Ascending aorta (tissue), 2 donors: Measurements from ENCODE around the gene SLC23A2. TPM values are rescaled to one million over a fixed set of nuclear protein-coding genes. Genes with fewer than 3 reads are reported as not detected.

Experiments used
- DNase-seq, 2 donors: peaks; one replicate each; pipeline ENCODE4 v3.0.0-alpha.2; 2019; ENCODE audit warnings: low spot score in 2 of 2
- H3K27ac ChIP-seq, 2 donors: fragments of 200-600 bp; sonication (generic); one replicate each; pipeline ENCODE4 v1.5.1; 2016 to 2017; ENCODE audit warnings: mild to moderate bottlenecking in 1 of 2
- H3K27me3 ChIP-seq: fragments of 200-600 bp; sonication (generic); one replicate; pipeline ENCODE4 v1.5.1; 2017
- H3K36me3 ChIP-seq, 2 donors: fragments of 200-600 bp; sonication (generic); one replicate each; pipeline ENCODE4 v1.5.1; 2016
- H3K4me1 ChIP-seq, 2 donors: fragments of 200-600 bp; sonication (generic); one replicate each; pipeline ENCODE4 v1.5.1; 2016 to 2017; ENCODE audit warnings: mild to moderate bottlenecking in 1 of 2
- H3K4me3 ChIP-seq, 2 donors: fragments of 200-600 bp; sonication (generic); one replicate each; pipeline ENCODE4 v1.5.1; 2016 to 2017; ENCODE audit warnings: mild to moderate bottlenecking in 1 of 2
- H3K9me3 ChIP-seq, 2 donors: fragments of 200-600 bp; sonication (generic); one replicate each; pipeline ENCODE4 v1.5.1; 2016
- CTCF ChIP-seq, 3 experiments: fragments of 200-600 bp in 2 of 3; fragments of 450-650 bp in 1 of 3; sonication (generic) in 2 of 3; IDR thresholded peaks; one replicate each; pipeline ENCODE4 v1.5.1; 2016 to 2019; ENCODE audit warnings: antibody characterized with exemption in 3 of 3, mild to moderate bottlenecking in 1 of 3, moderate library complexity in 1 of 3
- intact Hi-C: fragments of 100-400 bp; cut with DNase I; formaldehyde crosslinking; loops from one replicate; pipeline ENCODE4 v1.15.1; 2023
- total RNA-seq: library from RNA; depleted of rRNA; stranded (reverse); fragments of >200 nt; gene quantifications from one replicate; pipeline ENCODE4 v1.1.0, GENCODE V29; 2016

SLC23A2 gene
- total RNA-seq, 1 donor from 2014 or later: 32.8 TPM

GRCh38 chr20:4805663-4806449 is 195.5 kb downstream of the SLC23A2 start:
- TF ChIP-seq CTCF (IDR thresholded peaks at IDR 0.05): no peak
- H3K4me1 ChIP-seq: peaks cover 0 to 2% of the 10 kb centered on the region in 2 donors

GRCh38 chr20:4802527-4802926 is 198.8 kb downstream of the SLC23A2 start:
- Histone ChIP-seq H3K27me3 (no peaks in the 10 kb centered on the region), H3K9me3 (no peaks in the 10 kb centered on the region), H3K27ac (no peak overlapping the region), H3K36me3 (peaks cover 5% of the 10 kb centered on the region in 2 donors), H3K4me1 (no peaks in the 10 kb centered on the region), H3K4me3 (no peak overlapping the region)
- intact Hi-C loops: no loop called here
- TF ChIP-seq CTCF (IDR thresholded peaks at IDR 0.05): no peak
- DNase-seq: no peak

More at GRCh38 chr20:4805663-4806449, 195.5 kb downstream of the SLC23A2 start:
- Histone ChIP-seq H3K27ac (peak overlapping the region in 1 of 2 donors; percentile 3), H3K36me3 (no peaks in the 10 kb centered on the region), H3K9me3 (no peaks in the 10 kb centered on the region), H3K4me3 (no peak overlapping the region), H3K27me3 (no peaks in the 10 kb centered on the region)
- no peak for DNase-seq
- intact Hi-C loops: no loop called here

Other genes starting within 250 kb of the SLC23A2 start
- gene RASSF2, start 177.9 kb downstream of the SLC23A2 start, total RNA-seq: 23.7 TPM
- 114 TPM for gene TMEM230, start 111.6 kb upstream of the SLC23A2 start, total RNA-seq
- 52.5 TPM for gene PCNA, start 118.4 kb upstream of the SLC23A2 start, total RNA-seq
- 41.4 TPM for gene CDS2, start 125.5 kb upstream of the SLC23A2 start, total RNA-seq